NAMALWA (cell line): ENCODE results near the gene MYCN.
"Not testable (repeated sequence)": the region's sequence is repeated elsewhere in the genome, so short reads cannot be mapped to it uniquely, and the experiment has no call there.

Source experiments
- DNase-seq: peaks from one replicate; pipeline ENCODE4 v3.0.0-alpha.2; 2015; ENCODE audit warnings: low spot score

MYCN gene

GRCh38 chr2:15959331-15960153 lies 19.2 kb downstream of the MYCN start:
- DNase-seq, result no peak

GRCh38 chr2:15960154-15960520 lies 19.8 kb downstream of the MYCN start:
- DNase-seq, result not testable (repeated sequence)

DNA sequence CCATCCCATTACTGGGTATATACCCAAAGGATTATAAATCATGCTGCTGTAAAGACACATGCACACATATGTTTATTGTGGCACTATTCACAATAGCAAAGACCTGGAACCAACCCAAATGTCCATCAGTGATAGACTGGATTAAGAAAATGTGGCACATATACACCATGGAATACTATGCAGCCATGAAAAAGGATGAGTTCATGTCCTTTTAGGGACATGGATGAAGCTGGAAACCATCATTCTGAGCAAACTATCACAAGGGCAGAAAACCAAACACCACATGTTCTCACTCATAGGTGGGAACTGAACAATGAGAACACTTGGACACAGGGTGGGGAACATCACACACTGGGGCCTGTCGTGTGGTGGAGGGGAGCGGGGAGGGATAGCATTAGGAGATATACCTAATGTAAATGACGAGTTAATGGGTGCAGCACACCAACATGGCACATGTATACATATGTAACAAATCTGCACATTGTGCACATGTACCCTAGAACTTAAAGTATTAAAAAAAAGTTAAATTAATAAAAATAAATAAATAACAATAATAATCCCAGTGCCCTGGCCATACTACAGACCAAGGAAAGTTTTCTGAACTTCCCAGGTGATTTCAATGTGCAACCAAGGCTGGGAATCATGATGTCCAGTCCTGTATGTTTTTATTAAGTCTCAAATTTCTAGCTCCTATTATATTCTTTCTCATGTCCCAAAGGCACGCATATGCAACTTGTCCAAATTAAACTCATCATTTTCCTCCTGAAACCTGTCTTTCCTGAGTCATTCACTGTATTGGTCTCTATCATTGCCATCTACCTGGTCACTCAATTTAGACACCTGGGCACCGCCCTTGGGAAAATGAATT lies 23.0 kb downstream of the MYCN start:
- DNase-seq, result not testable (repeated sequence)

DNA sequence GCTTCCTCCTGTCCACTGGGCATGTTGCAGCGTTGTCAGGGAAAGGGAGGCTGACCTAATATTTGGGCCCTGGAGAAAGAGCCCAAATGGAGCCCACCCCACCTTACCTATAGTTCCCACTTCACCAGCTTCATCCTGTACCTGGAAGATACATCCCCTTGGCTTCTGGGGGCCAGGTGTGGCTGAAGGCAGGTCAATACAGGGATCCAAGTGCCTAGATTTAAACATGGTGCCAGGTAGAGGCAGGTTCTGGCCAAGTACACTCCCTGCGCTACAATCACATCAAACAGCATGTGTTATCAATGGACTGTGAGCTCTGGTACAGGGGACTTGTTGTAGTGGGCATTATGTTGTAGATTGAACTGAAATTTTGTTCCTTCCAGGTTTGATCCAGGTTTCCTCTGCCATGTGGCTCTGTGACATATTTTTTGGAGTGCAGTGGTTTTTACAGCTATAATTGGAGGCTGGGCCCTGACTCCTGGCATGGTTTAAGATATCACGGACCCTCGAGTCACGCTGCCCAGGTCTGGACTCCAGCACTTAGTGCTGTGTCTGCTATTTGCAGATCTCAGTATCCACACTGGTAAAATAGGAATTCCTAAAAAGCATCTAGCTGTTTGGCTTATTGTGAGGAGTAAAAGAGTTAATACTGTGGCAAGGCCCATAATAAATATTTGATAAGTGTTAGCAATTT lies 23.8 kb downstream of the MYCN start:
- no peak for DNase-seq

- DNase-seq, result no peak
These were observed 24.7 kb downstream of the MYCN start for GRCh38 chr2:15964936-15965563.

DNA sequence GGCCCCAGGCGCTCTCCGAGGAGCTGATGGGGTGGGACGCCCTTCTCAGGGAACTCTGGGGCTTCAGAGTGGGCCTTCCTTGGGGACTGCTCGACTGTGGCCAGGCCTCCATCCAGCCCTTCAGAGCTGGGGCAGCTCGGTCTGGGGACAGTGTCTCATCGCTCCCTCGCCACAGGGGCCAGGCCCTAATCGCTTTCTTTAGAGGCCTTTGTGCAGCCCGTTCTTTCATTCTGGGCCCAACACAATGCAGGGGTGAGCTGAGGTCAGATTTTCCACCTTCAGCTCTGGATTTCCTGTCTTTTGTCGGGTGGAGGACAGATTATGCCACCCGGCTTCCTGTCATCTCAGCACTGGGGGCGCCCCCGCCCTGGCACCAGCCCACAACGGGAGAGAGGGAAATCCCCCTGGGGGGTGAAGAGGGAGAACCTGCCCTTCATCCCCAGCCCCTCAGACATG lies 25.2 kb downstream of the MYCN start:
- no peak for DNase-seq

DNA sequence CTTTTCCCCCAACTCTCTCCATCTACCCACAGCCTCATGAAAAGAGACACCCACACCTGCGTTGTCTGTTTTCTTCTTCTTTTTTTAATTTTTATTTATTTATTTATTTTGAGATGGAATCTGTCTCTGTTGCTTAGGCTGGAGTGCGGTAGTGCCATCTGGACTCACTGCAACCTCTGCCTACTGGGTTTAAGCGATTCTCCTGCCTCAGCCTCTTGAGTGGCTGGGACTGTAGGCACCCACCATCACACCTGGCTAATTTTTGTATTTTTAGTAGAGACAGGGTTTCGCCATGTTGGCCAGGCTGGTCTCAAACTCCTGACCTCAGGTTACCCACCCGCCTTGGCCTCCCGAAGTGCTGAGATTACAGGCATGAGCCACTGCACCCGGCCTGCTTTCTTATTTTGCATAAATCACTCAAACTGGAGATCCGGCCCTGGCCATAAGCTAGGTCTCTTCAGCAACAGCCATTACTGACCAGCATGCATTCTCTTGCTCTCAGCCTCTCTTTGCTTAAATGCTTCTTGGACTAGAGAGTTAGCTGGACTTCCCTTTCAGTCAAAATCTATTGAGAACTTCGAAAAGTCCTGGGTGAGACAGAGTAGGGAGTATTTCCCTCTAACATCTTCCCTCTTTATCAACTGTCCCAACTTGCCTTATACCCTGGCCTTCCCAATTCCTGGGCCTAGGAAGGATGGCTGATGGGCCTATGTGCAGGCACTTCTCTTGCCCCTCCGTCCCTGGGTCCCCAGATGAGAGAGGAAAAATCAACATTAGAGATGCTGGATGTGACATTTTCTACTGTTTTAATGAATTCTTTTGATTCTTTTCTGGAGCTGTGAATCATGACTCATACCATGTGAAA lies 27.3 kb downstream of the MYCN start:
- DNase-seq, result no peak

DNA sequence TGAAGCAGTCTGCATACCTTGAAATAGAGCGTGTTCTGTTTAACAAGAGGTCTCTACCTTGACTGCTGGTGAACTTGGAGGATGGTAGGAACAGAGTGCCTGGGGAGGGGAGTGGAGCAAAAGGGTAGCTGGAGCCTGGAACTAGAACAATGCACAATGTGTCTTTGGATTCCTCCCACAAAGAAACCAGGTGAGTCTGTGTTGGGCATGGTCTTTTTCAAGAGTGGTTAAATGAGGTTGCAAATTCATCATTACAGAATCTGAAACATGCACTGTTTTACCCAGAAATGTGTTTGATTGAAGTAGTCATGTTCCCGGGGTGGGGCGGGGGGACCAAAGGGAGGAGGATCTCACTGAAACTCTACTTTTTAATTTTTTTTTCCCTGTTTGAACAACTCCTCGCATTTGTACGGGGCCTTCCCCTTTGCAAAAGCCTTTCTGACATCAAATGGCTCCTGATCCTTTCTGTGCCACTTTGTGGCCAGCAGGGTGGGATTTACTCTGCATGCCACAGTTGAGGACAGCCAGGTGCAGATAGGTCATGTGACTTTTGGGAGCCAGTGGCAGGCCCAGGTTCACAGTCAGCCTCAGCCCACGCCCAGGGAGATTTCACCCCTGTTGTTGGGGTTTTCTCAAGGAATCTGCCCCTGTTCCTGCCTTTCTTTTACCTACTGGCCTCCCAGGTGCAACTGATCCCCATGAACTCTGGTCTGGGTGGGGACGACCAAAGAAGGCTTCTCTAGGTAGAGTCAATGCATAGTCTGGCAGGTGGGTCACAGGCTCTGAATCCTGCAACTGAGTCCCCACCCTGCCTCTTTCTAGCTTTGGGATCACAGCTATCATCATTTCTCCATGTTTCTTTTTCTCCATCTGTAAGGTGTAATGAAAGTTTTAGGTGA lies 28.2 kb downstream of the MYCN start:
- DNase-seq, result no peak

DNA sequence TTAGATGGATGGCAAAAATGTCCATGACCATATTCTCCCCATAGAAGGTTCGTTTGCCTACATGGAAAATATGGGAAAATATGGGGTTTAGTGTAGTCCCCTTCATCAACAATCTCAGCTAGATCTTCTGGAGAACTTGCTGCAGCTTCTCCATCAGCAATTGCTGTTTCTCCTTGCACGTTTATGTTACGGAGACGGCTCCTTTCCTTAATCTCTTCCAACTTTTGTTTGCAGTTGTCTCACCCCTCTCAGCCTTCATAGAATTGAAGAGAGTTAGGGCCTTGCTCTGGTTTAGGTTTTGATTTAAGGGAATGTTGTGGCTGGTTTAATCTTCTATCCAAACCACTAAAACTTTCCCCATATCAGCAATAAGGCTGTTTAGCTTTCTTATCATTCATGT lies 28.9 kb downstream of the MYCN start:
- DNase-seq, result no peak

- no peak for DNase-seq
These were observed 30.4 kb downstream of the MYCN start for GRCh38 chr2:15970701-15971100.

- DNase-seq, result no peak
These were observed 31.0 kb downstream of the MYCN start for GRCh38 chr2:15971351-15971750.

- DNase-seq, result no peak
These were observed 31.6 kb downstream of the MYCN start for GRCh38 chr2:15971831-15972522.

GRCh38 chr2:15973481-15974401 lies 33.4 kb downstream of the MYCN start:
- no peak for DNase-seq

DNA sequence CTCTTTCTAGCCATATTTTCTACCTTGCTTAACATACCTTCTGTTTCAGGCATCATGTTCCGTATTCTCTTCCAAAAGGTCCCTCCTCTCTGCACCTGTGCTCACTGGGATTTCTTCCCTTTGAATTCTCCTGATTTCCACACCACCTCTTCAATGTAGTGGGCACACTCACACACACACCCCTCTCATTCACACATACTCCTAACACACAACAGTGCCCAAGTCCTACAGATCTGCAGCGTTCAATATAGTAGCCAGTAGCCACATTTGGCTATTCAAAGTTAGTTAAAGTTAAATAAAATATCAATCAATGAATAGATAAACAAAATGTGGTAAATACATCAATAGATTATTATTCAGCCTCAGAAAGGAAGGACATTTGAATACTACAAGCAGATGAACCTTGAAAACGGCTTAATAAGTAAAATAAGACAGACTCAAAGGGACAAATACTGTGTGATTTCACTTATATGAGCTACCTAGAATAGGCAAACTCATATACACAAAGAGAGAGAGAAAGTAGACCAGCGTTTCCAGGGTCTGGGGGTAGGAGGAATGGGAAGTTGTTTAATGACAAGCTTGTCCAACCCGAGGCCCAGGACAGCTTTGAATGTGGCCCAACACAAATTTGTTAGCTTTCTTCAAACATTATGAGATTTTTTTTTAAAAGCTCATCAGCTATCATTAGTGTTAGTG lies 34.4 kb downstream of the MYCN start:
- no peak for DNase-seq

- DNase-seq, result no peak
These were observed 34.9 kb downstream of the MYCN start for GRCh38 chr2:15975261-15975600.

DNA sequence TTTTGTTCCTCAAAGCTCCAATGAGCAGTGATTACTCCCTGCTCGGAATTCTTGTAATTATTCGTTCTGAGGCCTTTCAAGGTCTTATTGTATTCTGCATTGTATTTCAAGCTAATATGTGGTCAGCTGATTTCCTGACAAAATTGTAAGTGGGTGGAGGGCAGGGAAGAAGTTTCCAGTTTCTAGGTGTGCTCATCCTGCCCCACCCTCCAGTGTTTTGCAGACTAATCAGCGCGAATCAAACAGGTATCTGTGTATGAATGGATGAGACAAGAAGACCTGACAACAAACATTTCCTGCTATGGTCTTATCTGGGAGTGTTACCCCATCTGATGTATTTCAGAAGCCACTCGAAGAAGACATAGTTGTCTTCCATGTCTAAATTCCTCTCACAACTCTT lies 35.3 kb downstream of the MYCN start:
- DNase-seq, result no peak

- DNase-seq, result no peak
These were observed 36.0 kb downstream of the MYCN start for GRCh38 chr2:15976354-15976753.
